Gastroesophageal sphincter (tissue), 3 donors: ENCODE results near the gene RETSAT.

Experiments
- POLR2AphosphoS5 ChIP-seq: sonication (generic); formaldehyde crosslinking; IDR thresholded peaks from one replicate; pipeline ENCODE4 v1.6.1; 2017; ENCODE audit warnings: antibody characterized with exemption
- TF ChIP-seq, protein P1 (sequence below), 4 experiments: fragments of 200-600 bp in 2 of 4; fragments of 450-650 bp in 2 of 4; sonication (generic) in 1 of 4; IDR thresholded peaks; one replicate each; pipeline ENCODE4 v1.5.1; 2017 to 2019; ENCODE audit warnings: antibody characterized with exemption in 4 of 4, mild to moderate bottlenecking in 2 of 4, moderate library complexity in 2 of 4

GRCh38 chr2:85397925-85398331, 43.6 kb upstream of the RETSAT start:
- TF ChIP-seq, protein P1, sequence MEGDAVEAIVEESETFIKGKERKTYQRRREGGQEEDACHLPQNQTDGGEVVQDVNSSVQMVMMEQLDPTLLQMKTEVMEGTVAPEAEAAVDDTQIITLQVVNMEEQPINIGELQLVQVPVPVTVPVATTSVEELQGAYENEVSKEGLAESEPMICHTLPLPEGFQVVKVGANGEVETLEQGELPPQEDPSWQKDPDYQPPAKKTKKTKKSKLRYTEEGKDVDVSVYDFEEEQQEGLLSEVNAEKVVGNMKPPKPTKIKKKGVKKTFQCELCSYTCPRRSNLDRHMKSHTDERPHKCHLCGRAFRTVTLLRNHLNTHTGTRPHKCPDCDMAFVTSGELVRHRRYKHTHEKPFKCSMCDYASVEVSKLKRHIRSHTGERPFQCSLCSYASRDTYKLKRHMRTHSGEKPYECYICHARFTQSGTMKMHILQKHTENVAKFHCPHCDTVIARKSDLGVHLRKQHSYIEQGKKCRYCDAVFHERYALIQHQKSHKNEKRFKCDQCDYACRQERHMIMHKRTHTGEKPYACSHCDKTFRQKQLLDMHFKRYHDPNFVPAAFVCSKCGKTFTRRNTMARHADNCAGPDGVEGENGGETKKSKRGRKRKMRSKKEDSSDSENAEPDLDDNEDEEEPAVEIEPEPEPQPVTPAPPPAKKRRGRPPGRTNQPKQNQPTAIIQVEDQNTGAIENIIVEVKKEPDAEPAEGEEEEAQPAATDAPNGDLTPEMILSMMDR (IDR thresholded peaks at IDR 0.05): no peak
- TF ChIP-seq POLR2AphosphoS5: no peak
